HCT116 (cell line): ENCODE data around the gene KLHL17. TPM values are rescaled to one million over a fixed set of nuclear protein-coding genes. Genes with fewer than 3 reads are reported as not detected.

Experiments
- ATAC-seq: fragments of 200-7000 bp; cut with Tn5 transposase; 2 replicates; pipeline ENCODE4 v1.9.1; 2020; ENCODE audit warnings: mild to moderate bottlenecking, moderate library complexity
- BruUV-seq: library from RNA; stranded (reverse); fragments of 400-500 nt; replicated peaks from 2 replicates; lab custom pipeline; 2021; lab: Mats Ljungman, UMichigan
- CTCF ChIA-PET: fragments of 300-600 bp; sonication (Branson Sonifier 250); formaldehyde crosslinking; loops from one replicate; lab custom pipeline; 2021; ENCODE audit warnings: antibody characterized with exemption; lab: Charles Lee
- POLR2A ChIA-PET: fragments of 300-600, 350-600 bp; sonication (Branson Sonifier 250); formaldehyde crosslinking; loops from one replicate; lab custom pipeline; 2021; ENCODE audit warnings: antibody characterized with exemption; lab: Charles Lee
- RAD21 ChIA-PET, 2 experiments: fragments of 300-600 bp; sonication (Branson Sonifier 250); formaldehyde crosslinking; loops; one replicate each; lab custom pipeline; 2023; ENCODE audit warnings: low total read pairs in 2 of 2; ENCODE audit not compliant: uncharacterized antibody in 2 of 2, unreplicated experiment in 2 of 2, low non-redundant PET in 1 of 2; lab: Charles Lee
- DNase-seq: peaks from one replicate; pipeline ENCODE4 v3.0.0-alpha.2; 2010; ENCODE audit warnings: low read depth, low spot score
- H2AFZ ChIP-seq: fragments of 200-600 bp; shearing (Covaris generic), sonication (generic); 2 replicates; pipeline ENCODE4 v1.6.1; 2017; ENCODE audit warnings: low read depth, mixed run types, mixed read lengths, antibody characterized with exemption, low read length; ENCODE audit not compliant: poor library complexity, severe bottlenecking
- H3K27ac ChIP-seq: 2 replicates; pipeline ENCODE4 v1.5.1; 2012; ENCODE audit warnings: low read depth, low read length
- H3K27me3 ChIP-seq: fragments of 200-600 bp; sonication (generic); 2 replicates; pipeline ENCODE4 v1.6.1; 2016; ENCODE audit warnings: mixed run types, low read length, mixed read lengths; ENCODE audit not compliant: insufficient read depth
- H3K36me3 ChIP-seq, 2 experiments: fragments of 200-500 bp in 1 of 2; fragments of 200-600 bp in 1 of 2; sonication (Bioruptor generic) in 1 of 2; sonication (generic) in 1 of 2; 2 replicates each; pipeline versions ENCODE4 v1.5.1 to v1.6.1; 2014 to 2016; ENCODE audit warnings: low read length in 2 of 2, inconsistent platforms in 1 of 2, mixed read lengths in 1 of 2, mixed run types in 1 of 2; ENCODE audit not compliant: insufficient read depth in 2 of 2, control insufficient read depth in 1 of 2
- H3K4me1 ChIP-seq, 2 experiments: fragments of 200-600 bp in 1 of 2; sonication (generic) in 1 of 2; 2 replicates each; pipeline versions ENCODE4 v1.5.1 to v1.6.1; 2012 to 2017; ENCODE audit warnings: low read length in 2 of 2, inconsistent platforms in 1 of 2, mild to moderate bottlenecking in 1 of 2, mixed read lengths in 1 of 2, mixed run types in 1 of 2, moderate library complexity in 1 of 2; ENCODE audit not compliant: insufficient read depth in 2 of 2, control insufficient read depth in 1 of 2
- H3K4me2 ChIP-seq: fragments of 200-600 bp; sonication (generic); 2 replicates; pipeline ENCODE4 v1.6.1; 2017; ENCODE audit warnings: mixed run types, low read length, mixed read lengths
- H3K4me3 ChIP-seq, 2 experiments: fragments of 200-600 bp in 1 of 2; sonication (generic) in 1 of 2; replicated peaks in 1 of 2; 2 replicates each; pipeline ENCODE4 v1.5.1; 2011 to 2016; ENCODE audit warnings: low read length in 2 of 2, control low read depth in 1 of 2, low read depth in 1 of 2, mild to moderate bottlenecking in 1 of 2, mixed read lengths in 1 of 2, mixed run types in 1 of 2
- H3K79me2 ChIP-seq: fragments of 200-600 bp; sonication (generic); 2 replicates; pipeline ENCODE4 v1.6.1; 2017; ENCODE audit warnings: mild to moderate bottlenecking, mixed run types, low read length, moderate library complexity, mixed read lengths; ENCODE audit not compliant: insufficient read depth
- H3K9ac ChIP-seq: fragments of 200-600 bp; sonication (generic); 2 replicates; pipeline ENCODE4 v1.6.1; 2016; ENCODE audit warnings: low read length, mixed read lengths
- H3K9me2 ChIP-seq: fragments of 200-600 bp; sonication (generic), shearing (Covaris generic); 2 replicates; pipeline ENCODE4 v1.6.1; 2017; ENCODE audit warnings: mixed run types, mild to moderate bottlenecking, moderate library complexity; ENCODE audit not compliant: insufficient read depth
- H3K9me3 ChIP-seq, 2 experiments: fragments of 200-500 bp in 1 of 2; fragments of 200-600 bp in 1 of 2; sonication (Bioruptor generic) in 1 of 2; sonication (generic) in 1 of 2; 2 replicates each; pipeline ENCODE4 v1.6.1; 2014 to 2017; ENCODE audit warnings: low read length in 2 of 2, mixed read lengths in 2 of 2, inconsistent platforms in 1 of 2, low read depth in 1 of 2, mild to moderate bottlenecking in 1 of 2, mixed run types in 1 of 2, moderate library complexity in 1 of 2; ENCODE audit not compliant: control insufficient read depth in 1 of 2, insufficient read depth in 1 of 2
- H4K20me1 ChIP-seq: fragments of 200-600 bp; sonication (generic), shearing (Covaris generic); 2 replicates; pipeline ENCODE4 v1.6.1; 2017; ENCODE audit warnings: mixed run types, mild to moderate bottlenecking, moderate library complexity; ENCODE audit not compliant: insufficient read depth
- CTCF ChIP-seq, 3 experiments: fragments of 200-600 bp in 1 of 3; sonication (generic) in 1 of 3; IDR thresholded peaks in 2 of 3; conservative IDR thresholded peaks in 1 of 3; 2 replicates each; pipeline ENCODE4 v1.5.1; 2012 to 2017; ENCODE audit warnings: low read depth in 2 of 3, low read length in 2 of 3, antibody characterized with exemption in 1 of 3, borderline replicate concordance in 1 of 3, control low read depth in 1 of 3, mild to moderate bottlenecking in 1 of 3, mixed read lengths in 1 of 3, mixed run types in 1 of 3, moderate library complexity in 1 of 3; ENCODE audit not compliant: insufficient read depth in 1 of 3
- EGR1 ChIP-seq: IDR thresholded peaks from 2 replicates; pipeline ENCODE4 v1.6.1; 2012; ENCODE audit warnings: low read depth
- ELF1 ChIP-seq: IDR thresholded peaks from 2 replicates; pipeline ENCODE4 v1.6.1; 2012; ENCODE audit warnings: low read depth, borderline replicate concordance
- EZH2 ChIP-seq: fragments of 200-600 bp; sonication (generic); IDR thresholded peaks from 2 replicates; pipeline ENCODE4 v1.6.1; 2017; ENCODE audit warnings: antibody characterized with exemption, mixed run types
- JUND ChIP-seq: IDR thresholded peaks from 2 replicates; pipeline ENCODE4 v1.6.1; 2012
- POLR2A ChIP-seq: IDR thresholded peaks from 2 replicates; pipeline ENCODE4 v1.7.0; 2011; ENCODE audit warnings: borderline replicate concordance; ENCODE audit not compliant: insufficient read depth, insufficient read length; ENCODE audit errors: extremely low read depth
- POLR2AphosphoS5 ChIP-seq: IDR thresholded peaks from 2 replicates; pipeline ENCODE4 v1.6.1; 2011; ENCODE audit warnings: mild to moderate bottlenecking, low read depth, low read length, moderate library complexity
- SP1 ChIP-seq: IDR thresholded peaks from 2 replicates; pipeline ENCODE4 v1.6.1; 2012; ENCODE audit warnings: low read depth
- SRF ChIP-seq: IDR thresholded peaks from 2 replicates; pipeline ENCODE4 v1.6.1; 2012; ENCODE audit warnings: low read depth
- TCF7L2 ChIP-seq: IDR thresholded peaks from 2 replicates; pipeline ENCODE4 v1.7.0; 2011; ENCODE audit warnings: borderline replicate concordance, inconsistent platforms; ENCODE audit not compliant: insufficient read depth, insufficient read length; ENCODE audit errors: extremely low read depth
- intact Hi-C: fragments of 100-400 bp; cut with micrococcal nuclease; formaldehyde crosslinking; loops from 2 replicates; pipeline ENCODE4 v1.10.0; 2022
- total RNA-seq: library from RNA; stranded (reverse); gene quantifications from one replicate; pipeline ENCODE4 v1.2.1, GENCODE V29; 2021; ENCODE audit not compliant: unreplicated experiment

KLHL17 gene
- total RNA-seq, 1 experiment from 2014 or later: 100.0 TPM

GRCh38 chr1:979744-980072, 19.3 kb downstream of the KLHL17 start:
- Histone ChIP-seq H3K9ac (no peak overlapping the region), H3K27ac (no peak overlapping the region), H3K79me2 (no peaks in the 10 kb centered on the region), H3K4me2 (no peak overlapping the region), H3K27me3 (no peaks in the 10 kb centered on the region), H2AFZ (no peak overlapping the region), H3K9me2 (no peaks in the 10 kb centered on the region), H3K4me1 (peaks cover 10 to 22% of the 10 kb centered on the region in 2 experiments), H4K20me1 (no peaks in the 10 kb centered on the region), H3K36me3 (no peaks in the 10 kb centered on the region), H3K4me3 (no peak overlapping the region), H3K9me3 (no peaks in the 10 kb centered on the region)
- TF ChIP-seq EZH2: no peak
- TF ChIP-seq SRF: no peak
- TF ChIP-seq CTCF (IDR thresholded peaks at IDR 0.05 in 2 of 3, conservative IDR thresholded peaks at IDR 0.05 in 1 of 3; ENCODE audit: borderline replicate concordance in 1 of 3, insufficient read depth in 1 of 3, low read depth in 2 of 3, low read length in 2 of 3): no peak
- no peak for TF ChIP-seq POLR2A
- no peak for TF ChIP-seq SP1
- TF ChIP-seq JUND: no peak
- no peak for TF ChIP-seq ELF1
- no peak for TF ChIP-seq POLR2AphosphoS5
- DNase-seq (no peak), ATAC-seq (no peak)
- ChIA-PET CTCF (no interaction called here), RAD21 (no interaction called here), POLR2A (no interaction called here)
- no TSS peak for BruUV-seq
- intact Hi-C loops: loop anchor here (5.0 kb wide), 2 partner anchors 83 to 138 kb away; partner anchors contain the start of gene C1orf159

- TF ChIP-seq EGR1 (no peak), JUND (no peak), TCF7L2 (no peak)
- no peak overlapping the region for H3K4me3 ChIP-seq
- peaks cover 10 to 18% of the 10 kb centered on the region in 2 experiments for H3K4me1 ChIP-seq
- ChIA-PET RAD21 (no interaction called here), POLR2A (no interaction called here), CTCF (interaction anchor here (0.8 kb wide), 1 partner anchor 84 kb away, joined by 3 read pairs; no protein-coding TSS in a partner anchor)
- H3K4me2 ChIP-seq: no peak overlapping the region
- H3K9me2 ChIP-seq: no peaks in the 10 kb centered on the region
- no peak overlapping the region for H2AFZ ChIP-seq
- H3K9ac ChIP-seq: no peak overlapping the region
- DNase-seq: no peak
- H3K9me3 ChIP-seq: no peaks in the 10 kb centered on the region
- no peak for ATAC-seq
- BruUV-seq: no TSS peak
- H3K79me2 ChIP-seq: no peaks in the 10 kb centered on the region
- H4K20me1 ChIP-seq: no peaks in the 10 kb centered on the region
- H3K27ac ChIP-seq: no peak overlapping the region
- no peaks in the 10 kb centered on the region for H3K27me3 ChIP-seq
- intact Hi-C loops: loop anchor here (5.0 kb wide), 1 partner anchor 82 kb away; no protein-coding TSS in a partner anchor
- no peaks in the 10 kb centered on the region for H3K36me3 ChIP-seq
Observed at GRCh38 chr1:980137-980571, 19.8 kb downstream of the KLHL17 start.
